NCI-H510A treated with DMSO at 0.1 percent for 48 hours (cell line): ENCODE measurements around the gene TRERF1.
"Not testable (repeated sequence)": the region's sequence is repeated elsewhere in the genome, so short reads cannot be mapped to it uniquely, and the experiment has no call there.

Experiments used
- DNase-seq: peaks from one replicate; lab custom pipeline; 2025; lab: John Stamatoyannopoulos, UW

The TRERF1 gene

DNA sequence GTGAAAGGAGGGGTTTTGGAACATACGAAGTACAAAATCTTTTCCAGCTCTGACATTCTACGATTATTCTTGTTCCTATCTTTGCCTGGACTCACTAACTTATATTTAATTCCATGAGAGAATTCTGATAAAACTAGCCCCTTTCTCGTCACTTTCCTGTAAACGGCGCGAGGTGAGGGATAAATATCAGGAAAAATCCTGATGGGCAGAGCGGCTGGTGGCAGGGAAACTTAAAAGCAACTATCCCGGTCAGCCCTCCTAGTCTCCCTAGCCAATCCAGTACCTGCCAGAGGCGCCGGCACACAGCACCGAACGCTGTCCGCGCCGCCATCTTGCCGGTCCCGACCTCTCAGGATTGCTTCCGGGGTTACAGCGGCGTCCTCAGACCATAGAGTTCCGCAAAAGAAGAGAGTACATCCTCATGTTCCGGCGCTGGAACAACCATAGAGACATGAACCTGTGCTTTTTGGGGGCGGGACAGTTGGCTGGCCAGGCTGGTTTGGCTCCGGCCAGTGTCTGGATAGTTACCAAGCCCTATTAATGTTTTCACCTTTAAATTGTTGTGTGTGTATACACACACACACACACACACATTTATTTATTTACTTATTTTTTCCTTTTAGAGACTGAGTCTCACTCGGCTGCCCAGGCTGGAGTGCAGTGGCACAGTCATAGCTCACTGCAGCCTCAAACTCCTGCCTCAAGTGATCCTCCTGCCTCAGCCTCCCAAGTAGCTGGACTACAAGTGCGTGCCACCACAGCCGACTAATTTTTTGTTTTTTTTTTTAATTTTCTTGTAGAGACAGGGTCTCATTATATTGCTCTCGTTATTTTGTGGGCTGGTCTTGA, 234.0 kb downstream of the TRERF1 start, which contains the start of gene MRPS10:
TSS of gene MRPS10 (minus strand) at position 343 of the 849 bp plus-strand sequence. CDS start at position 331, 12 bp downstream.
- peak; percentile 98 for DNase-seq

DNA sequence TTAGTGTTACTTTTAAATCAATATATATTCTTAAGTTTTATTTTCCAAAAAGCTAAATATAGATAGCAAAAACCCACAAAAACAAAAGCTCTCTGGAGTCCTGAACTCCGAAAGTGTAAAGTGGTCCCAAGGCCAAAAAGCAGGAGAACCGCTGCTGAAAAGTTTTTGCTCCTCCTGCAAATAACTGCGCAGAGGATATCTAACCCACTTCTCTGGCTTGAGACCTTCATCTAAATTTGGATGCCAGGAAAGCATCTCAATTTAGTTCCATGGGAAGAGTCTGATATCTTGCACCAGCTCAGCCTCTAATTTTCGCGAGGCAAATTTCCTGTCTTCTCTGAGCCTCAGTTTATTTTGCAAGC, 234.6 kb downstream of the TRERF1 start:
- DNase-seq = no peak

DNA sequence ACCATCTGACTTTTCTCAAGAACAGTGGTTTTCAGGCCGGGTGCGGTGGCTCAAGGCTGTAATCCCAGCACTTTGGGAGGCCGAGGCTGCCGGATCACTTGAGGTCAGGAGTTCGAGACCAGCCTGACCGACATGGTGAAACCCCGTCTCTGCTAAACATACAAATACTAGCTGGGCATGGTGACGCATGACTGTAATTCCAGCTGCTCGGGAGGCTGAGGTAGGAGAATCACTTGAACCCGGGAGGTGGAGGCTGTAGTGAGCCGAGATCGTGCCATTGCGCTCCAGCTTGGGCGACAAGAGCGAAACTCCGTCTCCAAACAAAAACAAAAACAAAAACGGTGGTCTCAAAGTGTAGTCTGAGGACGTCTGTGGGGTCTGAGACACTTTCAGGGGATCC, 235.2 kb downstream of the TRERF1 start:
- DNase-seq = not testable (repeated sequence)

DNA sequence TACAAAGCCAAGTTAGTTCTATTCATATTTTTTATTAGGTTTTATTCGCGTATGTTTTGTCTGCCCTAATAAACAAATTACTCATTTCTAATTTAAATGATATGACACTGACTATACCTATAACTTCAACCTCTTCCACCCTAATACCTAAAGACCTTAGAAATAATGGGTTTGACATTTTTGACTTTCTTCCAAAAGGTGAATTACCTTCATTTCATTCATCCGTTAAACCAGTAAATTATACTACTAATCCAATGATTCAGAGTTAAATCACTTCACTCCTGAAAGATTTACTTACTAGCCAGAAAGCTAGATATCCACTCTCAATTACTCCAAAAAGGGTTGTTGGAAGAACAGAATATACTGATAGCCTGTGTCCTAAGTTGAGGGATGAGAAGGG, 239.3 kb downstream of the TRERF1 start:
- no peak for DNase-seq

DNA sequence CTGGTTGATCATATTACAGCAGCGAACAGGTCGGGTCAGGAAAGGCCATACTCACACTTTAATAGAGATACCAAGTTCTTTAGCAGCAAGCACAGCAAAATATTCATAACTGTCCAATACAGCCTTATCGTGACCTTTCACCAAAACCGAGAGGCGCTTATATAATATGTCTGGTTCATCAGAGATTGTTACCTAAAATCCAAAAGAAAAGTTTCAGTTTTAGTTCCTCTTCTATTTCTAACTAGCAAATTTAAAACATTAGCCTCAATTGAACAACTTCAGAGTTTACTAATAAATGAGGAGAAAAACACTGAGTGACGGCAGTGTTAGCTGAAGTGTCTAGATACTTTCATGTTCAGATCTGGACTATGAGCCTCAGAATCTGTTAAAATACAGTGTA, 240.0 kb downstream of the TRERF1 start:
- DNase-seq = no peak

DNA sequence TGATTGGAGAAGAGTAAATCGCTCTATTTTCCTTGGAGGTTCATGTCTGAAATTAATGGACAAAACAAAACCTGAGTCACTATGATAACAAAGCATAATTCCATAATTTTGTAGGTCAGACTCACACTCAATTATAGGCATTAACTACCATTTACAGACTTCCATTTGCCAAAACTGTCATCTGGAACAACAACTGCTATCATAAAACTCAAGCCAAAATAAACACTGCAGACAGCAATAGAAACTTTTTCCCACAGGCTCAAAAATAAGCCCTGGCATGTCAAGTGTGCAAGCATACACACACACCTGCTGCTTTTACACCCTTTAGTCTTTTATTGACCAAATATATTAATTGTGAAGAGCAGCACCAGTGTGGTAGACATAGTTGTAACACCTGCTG, 241.2 kb downstream of the TRERF1 start:
- DNase-seq = peak; percentile 65

DNA sequence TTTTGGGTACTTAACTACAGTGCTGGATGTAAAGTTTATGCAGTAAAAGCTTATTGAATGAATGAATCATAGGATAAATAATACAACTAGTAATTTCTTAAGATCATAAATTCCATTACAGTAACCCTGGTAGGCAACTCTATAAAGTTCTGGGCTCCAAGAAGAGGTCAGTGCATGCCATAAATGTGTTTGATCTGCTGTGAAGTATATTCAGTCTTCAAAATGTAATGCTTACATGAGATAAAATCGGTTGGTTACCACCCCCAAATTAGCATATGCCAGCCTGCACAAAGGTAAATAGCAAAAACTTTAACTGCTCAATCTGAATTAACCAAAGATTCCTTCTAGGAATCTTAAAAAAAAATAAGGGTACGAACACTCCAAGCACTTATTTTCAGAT, 244.2 kb downstream of the TRERF1 start:
- DNase-seq = not testable (repeated sequence)

DNA sequence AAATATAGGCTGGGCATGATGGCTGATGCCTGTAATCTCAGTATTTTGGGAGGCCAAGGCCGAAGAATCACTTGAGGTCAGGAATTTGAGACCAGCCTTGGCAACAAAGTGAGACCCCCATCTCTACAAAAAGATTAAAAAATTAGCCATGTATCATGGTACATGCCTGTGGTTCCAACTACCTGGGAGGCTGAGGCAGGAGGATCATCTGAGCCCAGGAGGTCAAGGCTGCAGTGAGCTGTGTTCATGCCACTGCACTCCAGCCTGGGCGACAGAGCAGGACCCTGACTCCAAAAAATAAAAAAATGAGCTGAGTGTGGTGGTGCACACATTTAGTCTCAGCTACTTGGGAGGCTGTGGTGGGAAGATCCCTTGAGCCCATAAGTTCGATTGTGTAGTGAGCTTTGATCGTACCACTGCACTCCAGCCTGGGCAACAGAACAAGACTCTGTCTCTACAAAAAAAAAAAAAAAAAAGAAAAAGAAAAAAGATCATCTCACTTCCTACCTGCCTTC, 246.9 kb downstream of the TRERF1 start:
- no peak for DNase-seq

DNA sequence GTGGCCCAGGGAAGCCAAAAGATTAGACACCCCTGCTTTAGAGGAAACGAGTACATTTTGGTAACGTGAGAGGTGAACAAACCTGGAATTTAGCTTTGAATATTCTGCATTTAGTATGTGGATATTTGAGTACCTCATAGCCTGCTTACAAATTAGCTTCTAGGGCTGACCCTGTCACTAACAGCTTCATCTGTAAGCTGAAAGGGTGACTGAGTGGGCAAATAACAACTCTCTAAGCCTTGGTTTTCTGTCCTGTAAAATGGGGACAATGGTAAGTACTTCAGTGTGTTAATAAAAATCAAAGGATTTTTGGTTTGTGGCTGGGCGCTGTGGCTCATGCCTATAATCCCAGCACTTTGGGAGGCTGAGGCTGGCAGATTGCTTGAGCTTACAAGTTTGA, 248.5 kb downstream of the TRERF1 start:
- no peak for DNase-seq

DNA sequence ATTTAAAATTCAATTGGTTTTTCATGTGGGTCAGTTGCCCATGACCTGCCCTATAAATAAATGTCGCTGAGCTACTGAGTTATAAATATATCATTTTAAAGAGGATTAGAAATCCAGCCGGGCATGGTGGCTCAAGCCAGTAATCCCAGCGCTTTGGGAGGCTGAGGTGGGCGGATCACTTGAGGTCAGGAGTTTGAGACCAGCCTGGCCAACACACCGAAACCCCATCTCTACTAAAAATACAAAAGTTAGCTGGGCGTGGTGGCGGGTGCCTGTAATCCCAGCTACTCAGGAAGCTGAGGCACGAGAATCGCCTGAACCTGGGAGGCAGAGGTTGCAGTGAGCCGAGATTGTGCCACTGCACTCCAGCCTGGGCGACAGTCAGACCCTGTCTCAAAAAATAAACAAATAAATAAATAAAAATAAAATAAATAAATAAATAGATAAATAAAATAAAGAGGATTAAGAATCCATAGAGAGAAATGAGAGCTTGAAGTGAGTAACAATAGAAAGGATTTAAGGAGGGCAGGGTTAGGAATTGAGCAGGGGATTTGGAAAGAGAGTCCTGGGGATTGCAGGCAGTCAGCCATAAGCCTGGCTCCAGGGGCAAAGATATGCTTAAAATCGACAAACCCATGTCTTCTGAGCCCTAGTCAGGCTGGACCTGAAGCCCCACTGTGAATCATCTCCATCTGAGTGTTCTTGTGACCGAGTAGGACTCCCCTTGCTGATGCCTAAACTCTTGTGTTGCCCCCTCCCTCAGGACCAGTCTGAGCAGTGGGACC, 249.4 kb downstream of the TRERF1 start:
- DNase-seq = not testable (repeated sequence)

DNA sequence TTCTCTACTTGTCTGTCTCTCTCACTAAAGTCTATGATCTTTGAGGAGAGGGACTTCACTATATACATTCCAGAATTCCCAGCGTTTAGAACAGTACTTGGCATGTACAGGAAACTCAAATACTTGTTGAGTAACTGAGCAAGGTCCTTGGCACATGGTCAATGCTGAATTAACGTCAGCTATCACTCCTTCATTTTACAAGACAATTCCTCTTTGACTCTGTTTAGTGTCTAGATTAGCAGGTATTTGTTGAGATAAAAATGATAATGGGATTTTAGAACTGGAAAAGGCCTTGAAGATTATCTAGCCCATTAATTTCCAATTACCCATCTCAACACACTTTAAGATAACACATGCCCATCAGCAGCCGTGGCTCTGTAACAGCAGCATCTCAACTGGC, 250.3 kb downstream of the TRERF1 start:
- no peak for DNase-seq

DNA sequence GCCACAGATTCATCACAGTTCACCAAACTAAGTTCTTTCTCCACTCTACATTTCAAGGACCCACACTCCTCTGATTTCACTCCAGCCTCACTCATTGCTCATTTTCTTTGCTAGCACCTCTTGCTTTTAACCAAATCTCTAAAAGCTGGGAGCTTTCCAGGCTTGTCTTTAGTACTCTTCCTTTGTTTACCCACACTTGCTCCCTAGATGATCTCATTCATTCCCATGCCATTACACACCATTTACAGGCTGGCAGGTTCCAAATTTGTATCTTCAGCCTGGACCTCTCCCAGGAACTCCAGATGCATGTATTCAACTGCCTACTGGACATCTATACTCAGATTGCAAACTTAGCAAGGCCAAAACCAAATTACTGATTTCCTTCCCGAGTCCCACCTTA, 251.7 kb downstream of the TRERF1 start:
- DNase-seq = no peak

DNA sequence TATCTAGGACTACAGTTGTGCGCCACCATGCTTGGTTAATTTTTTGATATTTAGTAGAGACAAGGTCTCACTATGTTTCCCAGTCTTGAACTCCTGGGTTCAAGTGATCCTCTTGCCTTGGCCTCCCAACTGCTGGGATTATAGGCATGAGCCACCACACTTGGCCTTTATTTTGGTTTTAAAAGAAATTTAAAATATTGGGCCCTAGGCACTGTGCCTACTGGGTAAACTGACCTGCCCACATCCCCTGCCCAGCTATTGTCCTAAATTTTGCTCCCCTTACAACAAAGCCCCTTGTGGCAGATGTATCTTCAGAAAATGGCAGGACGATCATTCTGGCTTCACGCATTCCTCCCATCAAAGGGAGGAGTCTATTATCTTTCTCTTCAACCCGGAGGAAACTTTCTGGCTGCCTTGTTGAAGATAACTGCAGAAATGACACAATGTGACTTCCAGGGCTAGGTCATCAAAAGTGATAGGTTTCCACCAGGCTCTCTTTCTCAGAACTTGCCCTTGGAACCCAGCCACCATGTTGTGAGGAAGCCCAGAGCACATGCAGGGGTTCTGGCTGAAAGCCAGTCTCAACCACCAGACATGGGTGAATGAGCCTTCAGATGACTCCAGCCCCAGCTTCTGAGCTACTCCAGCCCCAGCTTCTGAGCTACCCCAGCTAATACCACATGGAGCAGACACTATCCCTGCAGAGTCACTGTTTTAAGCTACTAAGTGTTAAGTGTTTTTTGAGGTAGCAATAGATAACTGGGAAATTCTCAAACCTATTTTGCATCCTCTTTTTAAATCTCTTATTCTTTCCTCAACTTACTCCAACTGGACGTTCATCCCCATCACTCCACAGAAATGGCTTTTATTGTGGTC, 252.4 kb downstream of the TRERF1 start:
- DNase-seq = no peak

DNA sequence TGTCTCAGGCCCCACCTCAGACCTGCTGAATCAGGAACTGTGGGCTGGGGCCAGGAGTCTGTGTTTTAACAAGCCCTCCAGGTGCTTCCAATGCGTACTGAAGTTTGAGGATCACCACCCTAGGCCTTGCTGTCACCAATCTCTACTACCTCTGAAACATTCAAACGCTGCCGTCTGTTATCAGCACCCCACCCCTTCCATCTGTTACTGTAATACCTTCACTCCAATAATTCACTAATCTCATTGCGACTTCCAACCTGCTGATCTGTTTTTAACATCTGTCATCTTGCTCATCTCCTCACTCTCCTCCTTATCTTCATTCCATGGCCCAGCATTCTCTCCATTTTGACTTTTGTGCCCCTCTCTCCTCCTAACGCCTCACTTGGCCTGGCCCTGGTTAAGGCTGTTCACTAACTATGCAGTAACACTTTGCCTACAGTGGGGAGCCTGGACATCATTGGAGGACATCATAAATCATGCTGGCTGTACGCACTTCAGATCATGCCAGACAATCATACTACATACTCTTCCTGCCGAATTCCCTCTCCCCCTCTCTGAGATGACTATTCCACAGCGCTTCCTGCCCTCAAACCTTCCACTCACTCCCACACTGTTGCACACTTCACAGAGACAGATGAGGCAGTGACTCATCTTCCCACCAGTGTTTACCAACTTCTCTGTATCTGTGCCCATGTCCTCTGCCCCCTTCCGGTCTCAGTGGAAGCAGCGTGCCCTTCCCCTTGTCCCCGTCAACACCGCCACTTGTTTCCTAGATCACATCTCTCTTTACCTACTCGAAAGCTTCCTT, 254.0 kb downstream of the TRERF1 start:
- peak; percentile 68 for DNase-seq

DNA sequence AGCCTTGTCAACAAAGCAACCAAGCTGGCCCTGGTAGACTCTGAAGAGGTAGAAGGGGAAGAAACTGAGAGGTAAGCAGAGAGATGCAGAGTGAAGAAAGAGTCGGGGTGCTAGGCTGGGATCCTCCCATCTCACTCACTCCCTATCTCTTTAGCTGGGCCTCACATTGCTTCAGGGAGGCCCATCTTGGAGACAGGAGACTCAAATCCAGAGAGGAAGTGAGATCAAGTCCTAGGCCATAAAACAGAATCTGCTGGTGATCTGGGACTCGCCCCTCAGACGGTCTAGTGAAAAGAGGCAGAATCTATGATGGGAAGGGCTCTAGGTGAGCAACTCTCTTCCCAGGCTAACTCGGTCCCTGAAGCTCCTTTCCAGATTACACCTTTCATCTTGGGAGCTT, 256.3 kb downstream of the TRERF1 start:
- DNase-seq = no peak

DNA sequence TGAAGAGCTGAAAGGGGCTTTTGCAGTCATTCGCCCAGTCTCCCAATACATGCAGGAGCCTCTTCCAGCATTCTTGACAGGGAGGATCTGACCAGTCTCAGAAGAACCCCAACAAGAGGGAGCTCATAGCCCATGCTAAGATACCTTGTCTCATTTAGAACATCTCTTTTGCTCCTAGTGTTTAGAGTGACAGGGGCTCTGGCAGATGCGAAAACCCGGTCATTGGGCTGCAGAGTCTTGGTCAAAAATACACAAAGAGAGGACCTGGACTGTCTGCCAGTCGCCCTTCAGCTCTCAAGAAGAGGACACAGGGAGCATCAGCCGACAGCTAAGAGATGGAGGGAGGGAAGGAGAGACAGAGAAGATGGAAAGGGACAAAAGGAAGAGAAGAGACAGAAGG, 257.7 kb downstream of the TRERF1 start:
- DNase-seq = no peak

DNA sequence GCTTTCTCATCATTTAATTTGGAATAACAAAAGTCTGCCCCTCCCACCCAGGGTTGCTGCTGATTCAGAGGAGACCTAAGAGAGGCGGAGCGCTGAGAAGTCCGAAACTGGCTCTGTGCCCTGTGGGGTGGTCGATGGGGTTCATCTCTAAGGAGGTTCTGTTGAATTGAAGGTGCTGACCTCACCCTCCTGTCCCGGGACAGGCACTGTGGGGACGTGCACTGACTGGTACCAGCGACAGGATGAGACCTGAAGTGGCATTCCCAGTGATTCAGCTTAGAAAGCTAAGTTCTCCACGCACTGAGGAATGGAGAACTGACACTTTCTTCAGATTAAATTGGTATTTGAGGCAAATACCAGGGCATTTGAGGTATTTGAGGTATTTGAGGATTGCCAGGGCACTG, 258.2 kb downstream of the TRERF1 start:
- DNase-seq = no peak

DNA sequence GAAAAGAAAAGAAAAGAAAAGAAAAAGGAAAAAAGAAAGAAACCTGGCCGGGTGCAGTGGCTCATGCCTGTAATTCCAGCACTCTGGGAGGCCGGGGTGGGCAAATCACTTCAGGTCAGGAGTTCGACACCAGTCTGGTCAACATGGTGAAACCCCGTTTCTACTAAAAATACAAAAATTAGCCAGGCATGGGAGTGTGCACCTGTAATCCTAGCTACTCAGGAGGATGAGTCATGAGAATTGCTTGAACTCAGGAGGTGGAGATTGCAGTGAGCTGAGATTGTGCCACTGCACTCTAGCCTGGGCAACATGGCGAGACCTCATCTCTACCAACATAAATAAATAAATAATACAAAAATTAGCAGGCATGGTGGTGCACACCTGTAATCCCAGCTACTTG, 259.3 kb downstream of the TRERF1 start:
- not testable (repeated sequence) for DNase-seq

DNA sequence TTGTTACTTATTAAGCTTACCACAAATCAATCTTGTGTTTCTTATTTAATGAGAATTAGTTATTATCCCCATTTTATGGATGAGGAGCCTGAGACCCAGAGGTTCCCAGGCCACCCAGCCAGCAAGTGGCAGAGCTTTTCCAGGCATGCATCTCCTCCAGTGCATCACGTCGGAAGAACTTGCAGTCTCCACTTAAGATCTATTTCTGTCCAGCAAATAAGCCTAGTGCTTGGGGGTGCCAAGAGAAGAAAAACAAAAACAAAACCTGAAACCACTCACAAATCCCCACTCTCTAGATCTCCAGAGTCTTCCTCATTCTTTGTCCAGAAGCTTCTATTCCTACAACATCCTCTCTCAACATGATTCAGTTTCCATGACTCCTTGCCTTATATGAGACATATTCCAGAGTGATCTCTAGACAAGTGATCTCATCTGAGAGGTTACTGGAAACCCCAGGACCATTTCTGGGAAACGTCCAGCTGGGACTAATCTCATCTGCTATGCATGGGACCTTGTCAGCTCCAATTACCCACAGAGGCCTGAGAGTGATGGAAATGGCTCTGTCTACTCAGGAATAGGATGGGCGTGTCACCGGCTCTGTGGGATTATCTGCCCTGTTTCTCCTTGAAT, 261.1 kb downstream of the TRERF1 start:
- DNase-seq = no peak

DNA sequence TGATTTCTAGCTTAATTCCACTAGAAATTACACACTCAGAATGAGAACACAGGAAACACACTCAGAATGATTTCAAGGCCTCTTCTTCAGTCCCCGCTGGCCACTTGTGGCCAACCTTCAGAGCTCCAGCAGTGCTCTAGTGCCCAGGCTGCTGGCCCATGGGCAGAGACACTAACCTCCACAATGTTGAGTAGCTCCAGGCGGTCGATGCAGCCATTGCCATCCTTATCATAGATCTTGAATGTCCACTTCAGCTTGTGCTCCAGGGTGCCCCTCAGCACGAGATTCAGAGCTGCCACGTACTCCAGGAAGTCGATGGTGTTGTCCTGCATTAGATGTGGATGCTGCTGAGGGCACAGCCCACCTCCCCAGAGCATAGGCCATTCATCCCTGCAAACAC, 263.3 kb downstream of the TRERF1 start:
- DNase-seq = no peak

DNA sequence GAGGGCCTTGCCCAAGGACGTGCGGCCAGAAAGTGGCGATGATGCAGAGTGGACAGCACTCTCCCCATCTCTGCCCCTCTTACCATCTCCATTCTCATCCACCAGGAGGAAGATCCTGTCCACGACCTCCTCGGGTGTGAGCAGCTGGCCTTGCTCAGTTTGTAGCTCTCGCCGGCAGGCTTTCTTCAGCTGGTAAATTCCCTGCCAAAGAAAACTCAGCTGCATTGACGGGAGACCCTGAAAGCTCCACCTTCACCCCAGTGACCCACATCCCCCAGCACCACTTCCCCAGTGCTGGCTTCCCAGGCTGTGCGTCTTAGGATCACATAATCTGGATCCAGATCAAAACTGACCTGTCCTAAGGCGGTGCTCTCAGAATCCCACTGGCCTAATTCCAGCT, 266.1 kb downstream of the TRERF1 start:
- DNase-seq = no peak
